Astrocyte of the spinal cord (primary cell): ENCODE data around the gene PTPRD.

Experiments
- DNase-seq: peaks from one replicate; pipeline ENCODE4 v3.0.0; 2011; ENCODE audit warnings: low read depth, low spot score
- H3K4me3 ChIP-seq: 2 replicates; pipeline ENCODE4 v1.5.1; 2011; ENCODE audit warnings: low read depth, mild to moderate bottlenecking, low read length, moderate library complexity
- CTCF ChIP-seq: IDR thresholded peaks from 2 replicates; pipeline ENCODE4 v1.5.1; 2012; ENCODE audit warnings: low read depth, mild to moderate bottlenecking, low read length, inconsistent platforms
- in situ Hi-C: cut with HindIII; loops from 2 replicates; pipeline ENCODE4 v1.10.0; 2017; ENCODE audit warnings: low sequenced_read_pairs

The PTPRD gene

GRCh38 chr9:8683496-8683895 lies 1929.3 kb downstream of the PTPRD start:
- in situ Hi-C loops, result no loop called here
- DNase-seq, result no peak
- TF ChIP-seq CTCF, result no peak
- H3K4me3 ChIP-seq, result no peak overlapping the region

GRCh38 chr9:8680658-8681057 lies 1932.1 kb downstream of the PTPRD start:
- H3K4me3 ChIP-seq, result no peak overlapping the region
- in situ Hi-C loops, result no loop called here
- DNase-seq, result no peak
- TF ChIP-seq CTCF, result no peak

GRCh38 chr9:8680157-8680556 lies 1932.6 kb downstream of the PTPRD start:
- TF ChIP-seq CTCF, result no peak
- in situ Hi-C loops, result no loop called here
- DNase-seq, result no peak
- H3K4me3 ChIP-seq, result no peak overlapping the region

GRCh38 chr9:8679371-8679822 lies 1933.4 kb downstream of the PTPRD start:
- DNase-seq, result peak; percentile 14
- no peak for TF ChIP-seq CTCF
- in situ Hi-C loops, result no loop called here
- H3K4me3 ChIP-seq, result no peak overlapping the region

GRCh38 chr9:8677741-8678140 lies 1935.1 kb downstream of the PTPRD start:
- no peak for TF ChIP-seq CTCF
- peak; percentile 20 for DNase-seq
- no peak overlapping the region for H3K4me3 ChIP-seq
- in situ Hi-C loops, result no loop called here

- DNase-seq, result no peak
- in situ Hi-C loops, result no loop called here
- no peak overlapping the region for H3K4me3 ChIP-seq
- TF ChIP-seq CTCF, result no peak
Observed at GRCh38 chr9:8674536-8674935, 1938.3 kb downstream of the PTPRD start.

GRCh38 chr9:8673830-8674229 lies 1939.0 kb downstream of the PTPRD start:
- no peak for TF ChIP-seq CTCF
- no peak overlapping the region for H3K4me3 ChIP-seq
- in situ Hi-C loops, result no loop called here
- no peak for DNase-seq
